Measurements from ENCODE around the gene GOLGB1.

The GOLGB1 gene

DNA sequence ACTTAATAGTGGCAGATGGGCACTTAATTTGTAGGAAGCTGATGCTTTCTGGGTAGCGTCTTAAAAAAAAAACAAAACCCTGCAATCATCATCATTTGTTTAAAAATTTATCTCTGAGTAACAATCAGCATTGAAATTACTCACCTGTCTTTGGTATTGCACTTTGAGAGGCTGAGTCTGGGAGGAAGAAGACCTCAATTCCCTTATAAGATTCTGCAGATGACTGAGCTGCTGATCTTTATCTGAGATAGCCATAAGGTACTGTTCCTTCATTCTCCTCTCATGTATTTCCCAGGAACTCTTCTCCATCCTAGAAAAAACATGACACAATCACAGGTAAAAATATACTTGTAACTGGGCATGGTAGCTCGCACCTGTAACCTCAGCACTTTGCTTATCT, 72.4 kb downstream of the GOLGB1 start:
- DNase-seq (ENCODE audit: low read depth), result no peak
- Histone ChIP-seq H3K9ac (ENCODE audit: low read length) (no peak overlapping the region), H3K9me3 (ENCODE audit: control insufficient read depth, low read length) (no peaks in the 10 kb centered on the region), H3K27me3 (replicated peaks; ENCODE audit: control insufficient read depth, insufficient read depth, low read length) (no peaks in the 10 kb centered on the region), H3K36me3 (ENCODE audit: control insufficient read depth, insufficient read depth, low read length, severe bottlenecking) (peaks cover 92% of the 10 kb centered on the region), H3K4me3 (ENCODE audit: low read length) (no peak overlapping the region), H3K4me1 (ENCODE audit: control insufficient read depth, insufficient read depth, low read length) (peaks cover 3% of the 10 kb centered on the region)

- DNase-seq (ENCODE audit: low read depth), result no peak
- Histone ChIP-seq H3K9me3 (ENCODE audit: control insufficient read depth, low read length) (no peaks in the 10 kb centered on the region), H3K4me1 (ENCODE audit: control insufficient read depth, insufficient read depth, low read length) (no peaks in the 10 kb centered on the region), H3K36me3 (ENCODE audit: control insufficient read depth, insufficient read depth, low read length, severe bottlenecking) (peaks cover 93% of the 10 kb centered on the region), H3K4me3 (ENCODE audit: low read length) (no peak overlapping the region), H3K9ac (ENCODE audit: low read length) (no peak overlapping the region), H3K27me3 (replicated peaks; ENCODE audit: control insufficient read depth, insufficient read depth, low read length) (no peaks in the 10 kb centered on the region)
Observed at GRCh38 chr3:121670676-121671075, 78.9 kb downstream of the GOLGB1 start.

GRCh38 chr3:121667333-121667732, 82.2 kb downstream of the GOLGB1 start:
- H3K4me1 ChIP-seq (ENCODE audit: control insufficient read depth, insufficient read depth, low read length), result peaks cover 9% of the 10 kb centered on the region
- no peaks in the 10 kb centered on the region for H3K27me3 ChIP-seq (replicated peaks; ENCODE audit: control insufficient read depth, insufficient read depth, low read length)
- DNase-seq (ENCODE audit: low read depth), result no peak
- H3K9ac ChIP-seq (ENCODE audit: low read length), result no peak overlapping the region
- H3K36me3 ChIP-seq (ENCODE audit: control insufficient read depth, insufficient read depth, low read length, severe bottlenecking), result peaks cover 94% of the 10 kb centered on the region
- H3K4me3 ChIP-seq (ENCODE audit: low read length), result no peak overlapping the region
- no peaks in the 10 kb centered on the region for H3K9me3 ChIP-seq (ENCODE audit: control insufficient read depth, low read length)

- Histone ChIP-seq H3K9ac (ENCODE audit: low read length) (no peak overlapping the region), H3K27me3 (replicated peaks; ENCODE audit: control insufficient read depth, insufficient read depth, low read length) (no peaks in the 10 kb centered on the region), H3K4me3 (ENCODE audit: low read length) (no peak overlapping the region), H3K9me3 (ENCODE audit: control insufficient read depth, low read length) (no peaks in the 10 kb centered on the region), H3K4me1 (ENCODE audit: control insufficient read depth, insufficient read depth, low read length) (peaks cover 9% of the 10 kb centered on the region), H3K36me3 (ENCODE audit: control insufficient read depth, insufficient read depth, low read length, severe bottlenecking) (peaks cover 91% of the 10 kb centered on the region)
- no peak for DNase-seq (ENCODE audit: low read depth)
Observed at GRCh38 chr3:121665488-121665887, 84.1 kb downstream of the GOLGB1 start.

- DNase-seq (ENCODE audit: low read depth), result no peak
- Histone ChIP-seq H3K9ac (ENCODE audit: low read length) (no peak overlapping the region), H3K9me3 (ENCODE audit: control insufficient read depth, low read length) (no peaks in the 10 kb centered on the region), H3K4me1 (ENCODE audit: control insufficient read depth, insufficient read depth, low read length) (peaks cover 9% of the 10 kb centered on the region), H3K4me3 (ENCODE audit: low read length) (no peak overlapping the region), H3K36me3 (ENCODE audit: control insufficient read depth, insufficient read depth, low read length, severe bottlenecking) (peaks cover 71% of the 10 kb centered on the region), H3K27me3 (replicated peaks; ENCODE audit: control insufficient read depth, insufficient read depth, low read length) (no peaks in the 10 kb centered on the region)
Observed at GRCh38 chr3:121663171-121663847, 86.2 kb downstream of the GOLGB1 start.

DNA sequence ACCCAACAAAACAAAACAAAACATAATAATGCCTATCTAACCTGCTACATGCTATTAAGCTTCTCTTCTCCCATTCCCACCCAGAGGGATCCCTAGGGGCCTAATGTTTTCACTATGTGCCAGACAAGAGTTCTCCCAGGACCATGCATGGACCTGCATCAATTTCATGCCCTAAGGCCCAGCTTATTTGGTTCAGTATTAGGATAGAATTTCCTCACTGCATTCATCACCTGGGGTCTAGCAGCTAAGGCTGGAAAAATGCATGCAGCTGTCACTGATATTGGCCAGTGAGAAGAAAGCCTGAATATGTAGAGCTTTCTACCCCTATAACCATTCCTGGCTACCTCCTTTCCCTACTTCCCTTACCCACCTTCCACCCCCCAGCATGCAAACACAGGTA, 86.8 kb downstream of the GOLGB1 start:
- H3K9ac ChIP-seq (ENCODE audit: low read length), result no peak overlapping the region
- H3K4me3 ChIP-seq (ENCODE audit: low read length), result no peak overlapping the region
- peaks cover 9% of the 10 kb centered on the region for H3K4me1 ChIP-seq (ENCODE audit: control insufficient read depth, insufficient read depth, low read length)
- DNase-seq (ENCODE audit: low read depth), result no peak
- H3K9me3 ChIP-seq (ENCODE audit: control insufficient read depth, low read length), result no peaks in the 10 kb centered on the region
- H3K27me3 ChIP-seq (replicated peaks; ENCODE audit: control insufficient read depth, insufficient read depth, low read length), result no peaks in the 10 kb centered on the region
- H3K36me3 ChIP-seq (ENCODE audit: control insufficient read depth, insufficient read depth, low read length, severe bottlenecking), result peaks cover 66% of the 10 kb centered on the region

DNA sequence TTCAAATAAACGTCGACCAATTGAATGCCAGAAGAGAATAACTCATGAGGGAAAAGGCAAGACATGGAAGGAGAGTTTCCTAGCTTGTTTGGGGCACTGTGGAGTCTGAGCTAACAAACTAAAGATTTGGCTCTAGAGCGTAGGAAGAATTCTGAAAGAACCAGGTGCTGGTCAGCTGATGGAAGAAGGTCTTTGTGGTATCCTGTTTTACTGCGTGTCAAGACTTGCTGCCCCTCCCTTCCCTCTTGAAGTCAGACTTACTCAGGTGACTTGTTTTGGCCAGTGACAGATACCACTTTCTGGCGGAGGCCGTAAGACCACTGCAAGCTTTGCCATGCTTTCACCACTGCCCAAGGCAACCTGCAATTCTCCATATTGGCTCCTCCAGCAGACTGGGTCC, 88.2 kb downstream of the GOLGB1 start:
- H3K9me3 ChIP-seq (ENCODE audit: control insufficient read depth, low read length), result no peaks in the 10 kb centered on the region
- no peak overlapping the region for H3K4me3 ChIP-seq (ENCODE audit: low read length)
- peaks cover 9% of the 10 kb centered on the region for H3K4me1 ChIP-seq (ENCODE audit: control insufficient read depth, insufficient read depth, low read length)
- H3K27me3 ChIP-seq (replicated peaks; ENCODE audit: control insufficient read depth, insufficient read depth, low read length), result no peaks in the 10 kb centered on the region
- no peak for DNase-seq (ENCODE audit: low read depth)
- H3K36me3 ChIP-seq (ENCODE audit: control insufficient read depth, insufficient read depth, low read length, severe bottlenecking), result peaks cover 52% of the 10 kb centered on the region
- H3K9ac ChIP-seq (ENCODE audit: low read length), result no peak overlapping the region

DNA sequence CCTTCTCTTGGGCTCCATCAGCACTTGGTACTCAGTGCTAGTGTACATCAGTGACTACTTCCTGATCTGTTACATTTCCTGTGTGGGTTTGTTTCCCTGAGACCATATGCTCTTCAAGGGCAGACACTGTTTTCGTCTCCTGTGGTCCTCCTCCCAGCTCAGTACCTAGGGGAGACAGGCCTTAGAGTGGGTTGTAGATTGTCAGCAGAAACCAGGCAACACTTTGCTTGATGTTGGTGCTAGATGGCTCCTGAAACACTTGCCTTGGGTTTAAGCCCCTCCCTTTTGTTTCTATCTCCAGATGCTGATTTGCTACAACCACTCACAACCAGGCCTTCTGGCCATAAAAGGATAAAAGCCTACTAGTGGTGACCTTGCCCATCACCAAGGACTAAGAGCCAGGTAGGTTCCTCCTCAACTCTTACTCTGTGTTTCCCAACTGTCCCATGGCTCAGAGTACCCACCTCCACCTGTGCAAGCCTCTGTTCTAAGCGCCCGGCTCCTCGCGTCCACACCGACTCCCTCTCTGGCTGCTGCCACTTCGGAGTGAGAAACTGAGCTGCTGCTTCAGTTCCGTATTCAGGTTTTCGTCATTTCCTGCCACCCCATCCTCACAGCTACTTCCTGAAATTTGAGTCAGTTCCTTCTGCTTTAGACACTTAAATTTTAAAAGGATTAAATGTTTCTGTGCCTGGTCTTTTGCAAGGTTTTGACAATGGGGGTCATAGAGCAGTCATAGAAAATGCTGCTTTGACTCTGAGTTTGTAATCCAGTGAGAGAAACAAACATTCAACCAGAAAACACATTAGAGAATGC, 89.0 kb downstream of the GOLGB1 start, which contains the start of gene HCLS1:
TSS of gene HCLS1 (minus strand) at position 548 of the 816 bp plus-strand sequence. CDS start 2,556 bp downstream, outside the sequence.
- no peak within 1 kb of the TSS for H3K4me3 ChIP-seq (ENCODE audit: low read length)
- no peaks in the 10 kb centered on the region for H3K27me3 ChIP-seq (replicated peaks; ENCODE audit: control insufficient read depth, insufficient read depth, low read length)
- peak; percentile 68 for DNase-seq (ENCODE audit: low read depth)
- no peaks in the 10 kb centered on the region for H3K9me3 ChIP-seq (ENCODE audit: control insufficient read depth, low read length)
- peaks cover 9% of the 10 kb centered on the region for H3K4me1 ChIP-seq (ENCODE audit: control insufficient read depth, insufficient read depth, low read length)
- peaks cover 44% of the 10 kb centered on the region for H3K36me3 ChIP-seq (ENCODE audit: control insufficient read depth, insufficient read depth, low read length, severe bottlenecking)
- no peak within 1 kb of the TSS for H3K9ac ChIP-seq (ENCODE audit: low read length)

DNA sequence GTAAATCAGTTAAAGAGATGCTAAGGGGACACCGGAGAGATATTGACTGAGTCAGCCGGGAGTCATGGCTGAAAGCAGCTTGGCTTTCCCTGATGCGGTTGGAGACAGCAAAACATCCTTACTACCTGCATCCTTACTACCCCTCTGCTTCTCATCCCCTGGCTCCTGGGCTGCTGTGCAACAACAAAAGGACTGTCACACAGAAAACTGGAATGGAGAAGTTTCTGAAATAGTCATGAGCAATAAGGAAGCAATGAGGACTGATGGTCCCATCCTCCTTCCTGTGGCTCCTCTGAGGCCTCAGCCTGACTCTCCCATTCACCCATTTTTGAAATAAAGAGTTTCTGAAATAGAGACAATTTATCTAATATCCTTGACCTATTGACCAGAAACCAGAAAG, 90.0 kb downstream of the GOLGB1 start:
- no peak overlapping the region for H3K9ac ChIP-seq (ENCODE audit: low read length)
- DNase-seq (ENCODE audit: low read depth), result no peak
- H3K9me3 ChIP-seq (ENCODE audit: control insufficient read depth, low read length), result no peaks in the 10 kb centered on the region
- no peak overlapping the region for H3K4me3 ChIP-seq (ENCODE audit: low read length)
- H3K36me3 ChIP-seq (ENCODE audit: control insufficient read depth, insufficient read depth, low read length, severe bottlenecking), result peaks cover 35% of the 10 kb centered on the region
- H3K4me1 ChIP-seq (ENCODE audit: control insufficient read depth, insufficient read depth, low read length), result peaks cover 9% of the 10 kb centered on the region
- no peaks in the 10 kb centered on the region for H3K27me3 ChIP-seq (replicated peaks; ENCODE audit: control insufficient read depth, insufficient read depth, low read length)

GRCh38 chr3:121658716-121659435, 90.7 kb downstream of the GOLGB1 start:
- Histone ChIP-seq H3K36me3 (ENCODE audit: control insufficient read depth, insufficient read depth, low read length, severe bottlenecking) (peaks cover 27% of the 10 kb centered on the region), H3K4me1 (ENCODE audit: control insufficient read depth, insufficient read depth, low read length) (peaks cover 8% of the 10 kb centered on the region), H3K4me3 (ENCODE audit: low read length) (no peak overlapping the region), H3K9ac (ENCODE audit: low read length) (no peak overlapping the region), H3K27me3 (replicated peaks; ENCODE audit: control insufficient read depth, insufficient read depth, low read length) (no peaks in the 10 kb centered on the region), H3K9me3 (ENCODE audit: control insufficient read depth, low read length) (no peaks in the 10 kb centered on the region)
- no peak for DNase-seq (ENCODE audit: low read depth)
